ENCODE measurements around the gene XDH.

The XDH gene

DNA sequence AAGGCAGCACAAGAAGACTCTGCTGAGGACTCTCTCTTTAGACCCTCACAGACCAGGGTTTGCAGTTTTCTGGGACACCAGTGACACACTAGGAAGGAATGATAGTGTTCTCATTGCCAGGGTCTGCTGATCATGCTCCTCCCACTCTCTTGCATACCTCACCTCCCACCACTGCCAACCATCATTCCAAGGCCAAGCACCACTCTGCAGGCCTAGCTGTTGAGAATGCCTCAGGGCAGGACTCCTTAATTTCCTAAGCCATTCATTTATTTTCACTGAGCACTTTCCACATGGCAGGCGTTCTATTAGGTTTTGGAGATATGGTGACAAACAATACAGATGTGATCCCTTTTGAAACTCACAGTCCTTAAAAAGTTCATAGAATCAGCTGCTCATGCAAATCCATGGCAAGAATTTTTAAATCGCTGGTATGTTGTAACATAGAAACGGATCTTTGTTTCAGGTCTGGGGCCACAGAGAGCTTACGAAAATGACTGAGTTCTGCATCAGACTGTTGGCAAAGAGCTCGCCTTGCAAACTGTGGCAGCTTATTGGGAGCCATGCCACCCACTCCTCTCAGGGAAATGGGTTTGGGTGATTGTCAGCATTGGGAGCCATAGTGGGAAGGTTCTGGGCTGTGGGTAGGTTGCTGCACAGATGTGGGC, 78.5 kb downstream of the XDH start:
- peaks cover 2% of the 10 kb centered on the region for H3K4me1 ChIP-seq (ENCODE audit: control insufficient read depth, insufficient read depth, low read length)
- H3K27me3 ChIP-seq (ENCODE audit: control insufficient read depth, insufficient read depth, low read length): no peaks in the 10 kb centered on the region
- peaks cover 4% of the 10 kb centered on the region for H3K36me3 ChIP-seq (ENCODE audit: control insufficient read depth, insufficient read depth, low read length)
- H3K4me3 ChIP-seq (ENCODE audit: low read depth, low read length): no peak overlapping the region
- no peaks in the 10 kb centered on the region for H3K9me3 ChIP-seq (ENCODE audit: control insufficient read depth, insufficient read depth, low read length)
- no peak overlapping the region for H3K9ac ChIP-seq (ENCODE audit: low read depth, low read length)

DNA sequence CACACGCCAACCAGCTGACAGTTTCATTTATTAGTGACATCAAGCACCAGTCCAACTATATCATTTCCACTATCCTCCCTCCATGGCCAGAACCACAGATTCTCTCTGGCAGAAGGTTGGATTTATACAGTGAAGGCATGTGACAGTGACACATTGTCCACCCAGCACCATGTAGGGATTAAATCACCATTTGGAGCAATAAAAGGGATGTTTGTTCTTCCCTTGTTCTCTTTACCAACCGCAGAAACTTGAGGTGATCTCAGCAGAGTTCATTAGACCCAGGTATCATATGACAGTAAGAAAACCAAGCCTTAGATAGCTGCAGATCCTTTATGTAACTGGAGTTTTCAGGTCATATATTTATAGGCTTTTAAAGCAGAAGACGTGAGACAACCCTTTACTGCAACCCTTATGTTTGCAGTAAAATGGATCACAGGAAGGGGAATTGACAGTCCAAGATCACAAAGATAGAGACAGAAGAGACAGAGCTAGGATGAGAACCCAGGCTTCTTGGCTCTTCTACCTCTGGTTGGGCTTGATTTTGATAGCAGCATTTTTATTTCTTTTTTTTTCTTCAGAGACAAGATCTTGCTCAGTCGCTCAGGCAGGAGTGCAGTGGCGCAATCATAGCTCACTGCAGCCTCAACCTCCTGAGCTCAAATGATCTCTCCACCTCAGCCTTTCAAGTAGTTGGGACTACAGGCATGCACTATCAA, 80.1 kb downstream of the XDH start:
- Histone ChIP-seq H3K36me3 (ENCODE audit: control insufficient read depth, insufficient read depth, low read length) (peaks cover 4% of the 10 kb centered on the region), H3K9ac (ENCODE audit: low read depth, low read length) (no peak overlapping the region), H3K4me3 (ENCODE audit: low read depth, low read length) (no peak overlapping the region), H3K27me3 (ENCODE audit: control insufficient read depth, insufficient read depth, low read length) (no peaks in the 10 kb centered on the region), H3K9me3 (ENCODE audit: control insufficient read depth, insufficient read depth, low read length) (no peaks in the 10 kb centered on the region), H3K4me1 (ENCODE audit: control insufficient read depth, insufficient read depth, low read length) (peaks cover 2% of the 10 kb centered on the region)

GRCh38 chr2:31333527-31334183, 80.9 kb downstream of the XDH start:
- no peak overlapping the region for H3K9ac ChIP-seq (ENCODE audit: low read depth, low read length)
- H3K4me3 ChIP-seq (ENCODE audit: low read depth, low read length): no peak overlapping the region
- H3K27me3 ChIP-seq (ENCODE audit: control insufficient read depth, insufficient read depth, low read length): no peaks in the 10 kb centered on the region
- no peaks in the 10 kb centered on the region for H3K9me3 ChIP-seq (ENCODE audit: control insufficient read depth, insufficient read depth, low read length)
- H3K4me1 ChIP-seq (ENCODE audit: control insufficient read depth, insufficient read depth, low read length): peaks cover 2% of the 10 kb centered on the region
- no peaks in the 10 kb centered on the region for H3K36me3 ChIP-seq (ENCODE audit: control insufficient read depth, insufficient read depth, low read length)

GRCh38 chr2:31333046-31333445, 81.5 kb downstream of the XDH start:
- no peak overlapping the region for H3K9ac ChIP-seq (ENCODE audit: low read depth, low read length)
- H3K36me3 ChIP-seq (ENCODE audit: control insufficient read depth, insufficient read depth, low read length): no peaks in the 10 kb centered on the region
- peaks cover 2% of the 10 kb centered on the region for H3K4me1 ChIP-seq (ENCODE audit: control insufficient read depth, insufficient read depth, low read length)
- H3K27me3 ChIP-seq (ENCODE audit: control insufficient read depth, insufficient read depth, low read length): no peaks in the 10 kb centered on the region
- no peak overlapping the region for H3K4me3 ChIP-seq (ENCODE audit: low read depth, low read length)
- no peaks in the 10 kb centered on the region for H3K9me3 ChIP-seq (ENCODE audit: control insufficient read depth, insufficient read depth, low read length)

- Histone ChIP-seq H3K9ac (ENCODE audit: low read depth, low read length) (no peak overlapping the region), H3K4me1 (ENCODE audit: control insufficient read depth, insufficient read depth, low read length) (peaks cover 2% of the 10 kb centered on the region), H3K9me3 (ENCODE audit: control insufficient read depth, insufficient read depth, low read length) (no peaks in the 10 kb centered on the region), H3K27me3 (ENCODE audit: control insufficient read depth, insufficient read depth, low read length) (no peaks in the 10 kb centered on the region), H3K4me3 (ENCODE audit: low read depth, low read length) (no peak overlapping the region), H3K36me3 (ENCODE audit: control insufficient read depth, insufficient read depth, low read length) (no peaks in the 10 kb centered on the region)
These were observed 82.0 kb downstream of the XDH start for GRCh38 chr2:31332521-31332920.

- H3K27me3 ChIP-seq (ENCODE audit: control insufficient read depth, insufficient read depth, low read length): no peaks in the 10 kb centered on the region
- no peaks in the 10 kb centered on the region for H3K9me3 ChIP-seq (ENCODE audit: control insufficient read depth, insufficient read depth, low read length)
- peaks cover 2% of the 10 kb centered on the region for H3K4me1 ChIP-seq (ENCODE audit: control insufficient read depth, insufficient read depth, low read length)
- no peak overlapping the region for H3K4me3 ChIP-seq (ENCODE audit: low read depth, low read length)
- no peak overlapping the region for H3K9ac ChIP-seq (ENCODE audit: low read depth, low read length)
- H3K36me3 ChIP-seq (ENCODE audit: control insufficient read depth, insufficient read depth, low read length): no peaks in the 10 kb centered on the region
These were observed 83.4 kb downstream of the XDH start for GRCh38 chr2:31331156-31331555.

DNA sequence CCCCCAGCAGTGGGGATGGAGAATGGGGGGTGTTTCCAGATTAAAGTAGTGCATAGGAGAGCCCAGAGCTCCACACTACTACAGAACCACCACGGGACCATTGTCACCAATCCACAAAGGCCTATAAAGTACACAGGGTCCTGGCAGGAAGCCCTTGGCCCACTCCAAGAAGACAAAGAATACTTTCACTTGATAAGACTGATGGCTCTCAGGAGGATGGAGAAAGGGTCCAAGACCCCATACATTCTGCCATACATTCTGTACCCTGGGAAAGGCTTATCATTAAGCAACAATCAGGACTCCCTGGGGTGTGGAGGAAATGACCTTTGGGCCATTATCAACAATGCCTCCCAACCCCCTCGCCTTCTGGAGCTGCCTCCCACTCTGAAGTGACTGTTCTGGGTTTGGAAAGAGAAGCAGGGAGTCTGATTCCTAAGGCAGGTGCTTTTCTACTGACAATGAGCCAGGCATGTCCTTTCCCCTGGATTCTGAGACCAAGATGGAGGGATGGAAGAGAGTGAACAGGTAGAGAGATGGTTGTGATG, 85.4 kb downstream of the XDH start:
- Histone ChIP-seq H3K9me3 (ENCODE audit: control insufficient read depth, insufficient read depth, low read length) (no peaks in the 10 kb centered on the region), H3K4me1 (ENCODE audit: control insufficient read depth, insufficient read depth, low read length) (peaks cover 2% of the 10 kb centered on the region), H3K27me3 (ENCODE audit: control insufficient read depth, insufficient read depth, low read length) (no peaks in the 10 kb centered on the region), H3K9ac (ENCODE audit: low read depth, low read length) (no peak overlapping the region), H3K36me3 (ENCODE audit: control insufficient read depth, insufficient read depth, low read length) (no peaks in the 10 kb centered on the region), H3K4me3 (ENCODE audit: low read depth, low read length) (no peak overlapping the region)

GRCh38 chr2:31328026-31328425, 86.5 kb downstream of the XDH start:
- Histone ChIP-seq H3K36me3 (ENCODE audit: control insufficient read depth, insufficient read depth, low read length) (no peaks in the 10 kb centered on the region), H3K9me3 (ENCODE audit: control insufficient read depth, insufficient read depth, low read length) (no peaks in the 10 kb centered on the region), H3K9ac (ENCODE audit: low read depth, low read length) (no peak overlapping the region), H3K27me3 (ENCODE audit: control insufficient read depth, insufficient read depth, low read length) (no peaks in the 10 kb centered on the region), H3K4me3 (ENCODE audit: low read depth, low read length) (no peak overlapping the region), H3K4me1 (ENCODE audit: control insufficient read depth, insufficient read depth, low read length) (peaks cover 1% of the 10 kb centered on the region)

DNA sequence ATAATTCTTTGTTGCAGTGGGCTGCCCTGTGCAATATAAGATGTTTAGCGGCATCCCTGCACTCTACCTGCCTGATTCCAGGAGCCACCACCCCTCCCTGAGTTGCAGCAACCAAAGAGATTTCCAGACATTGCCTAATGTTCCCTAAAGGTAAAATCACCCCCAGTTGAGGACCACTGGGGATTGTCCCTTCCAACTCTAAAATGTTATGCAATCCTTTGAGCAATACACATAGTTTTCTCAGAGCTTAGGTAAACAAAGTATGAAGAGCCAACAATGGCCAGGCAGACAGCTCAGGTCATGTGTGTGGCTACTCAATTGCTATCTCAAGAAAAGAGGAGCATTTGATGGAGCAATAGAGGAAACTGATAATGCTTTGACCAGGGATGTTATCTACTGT, 87.0 kb downstream of the XDH start:
- Histone ChIP-seq H3K4me3 (ENCODE audit: low read depth, low read length) (no peak overlapping the region), H3K27me3 (ENCODE audit: control insufficient read depth, insufficient read depth, low read length) (no peaks in the 10 kb centered on the region), H3K4me1 (ENCODE audit: control insufficient read depth, insufficient read depth, low read length) (no peaks in the 10 kb centered on the region), H3K36me3 (ENCODE audit: control insufficient read depth, insufficient read depth, low read length) (no peaks in the 10 kb centered on the region), H3K9me3 (ENCODE audit: control insufficient read depth, insufficient read depth, low read length) (no peaks in the 10 kb centered on the region), H3K9ac (ENCODE audit: low read depth, low read length) (no peak overlapping the region)

DNA sequence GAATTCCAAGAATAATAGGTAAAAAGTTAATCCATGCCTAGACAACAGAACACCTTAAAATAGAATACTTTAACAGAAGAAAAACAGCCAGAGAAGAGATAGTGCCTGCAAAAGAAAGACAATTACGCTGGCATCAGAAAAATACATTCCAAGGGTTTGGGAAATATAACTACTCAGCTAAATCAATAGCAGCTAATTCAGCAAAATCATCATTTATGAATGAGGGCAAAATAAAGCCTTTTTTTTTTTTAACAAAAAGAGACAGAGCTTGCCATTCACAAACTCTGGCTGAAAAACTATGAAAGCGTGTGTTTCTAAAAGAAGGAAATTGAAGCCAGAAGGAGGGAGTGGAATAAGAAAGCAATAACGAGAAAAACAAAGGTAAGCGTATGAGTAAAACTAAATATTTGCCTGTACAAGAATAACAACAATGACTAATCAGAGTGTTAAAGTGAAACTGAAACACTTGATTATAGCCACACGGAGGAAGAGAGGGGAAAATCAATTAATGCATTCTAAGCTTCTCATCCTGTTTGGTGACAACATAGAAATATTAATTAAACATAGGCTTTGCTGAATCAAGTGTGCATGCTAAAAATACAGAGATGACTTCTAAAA, 90.4 kb downstream of the XDH start:
- Histone ChIP-seq H3K4me3 (ENCODE audit: low read depth, low read length) (no peak overlapping the region), H3K27me3 (ENCODE audit: control insufficient read depth, insufficient read depth, low read length) (no peaks in the 10 kb centered on the region), H3K9ac (ENCODE audit: low read depth, low read length) (no peak overlapping the region), H3K9me3 (ENCODE audit: control insufficient read depth, insufficient read depth, low read length) (no peaks in the 10 kb centered on the region), H3K4me1 (ENCODE audit: control insufficient read depth, insufficient read depth, low read length) (no peaks in the 10 kb centered on the region), H3K36me3 (ENCODE audit: control insufficient read depth, insufficient read depth, low read length) (no peaks in the 10 kb centered on the region)

DNA sequence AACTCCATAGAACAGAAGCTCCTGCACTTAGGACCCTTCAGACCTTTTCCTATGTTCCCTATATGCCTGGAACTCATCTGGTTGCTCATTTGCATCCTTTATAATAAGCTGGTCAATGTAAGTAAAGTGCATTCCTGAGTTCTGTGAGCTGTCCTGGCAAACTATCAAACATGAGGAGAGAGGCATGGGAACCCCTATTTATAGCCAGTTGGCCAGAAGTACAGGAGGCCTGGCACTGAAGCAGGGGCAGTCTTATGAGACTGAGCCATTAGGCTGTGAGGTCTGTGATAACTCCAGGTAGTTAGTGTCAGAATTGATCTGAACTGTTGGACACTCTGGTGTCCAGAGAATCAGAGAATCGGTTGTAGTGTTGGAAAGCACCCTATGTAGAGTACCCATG, 92.2 kb downstream of the XDH start:
- Histone ChIP-seq H3K4me1 (ENCODE audit: control insufficient read depth, insufficient read depth, low read length) (no peaks in the 10 kb centered on the region), H3K27me3 (ENCODE audit: control insufficient read depth, insufficient read depth, low read length) (no peaks in the 10 kb centered on the region), H3K4me3 (ENCODE audit: low read depth, low read length) (no peak overlapping the region), H3K9me3 (ENCODE audit: control insufficient read depth, insufficient read depth, low read length) (no peaks in the 10 kb centered on the region), H3K36me3 (ENCODE audit: control insufficient read depth, insufficient read depth, low read length) (no peaks in the 10 kb centered on the region), H3K9ac (ENCODE audit: low read depth, low read length) (no peak overlapping the region)
